HG02678 (cell line): ENCODE measurements around the gene PTPRN2.

Source experiments
- ATAC-seq: cut with Tn5 transposase; IDR thresholded peaks from one replicate; pipeline ENCODE4 v1.9.1; 2021; ENCODE audit warnings: mild to moderate bottlenecking, moderate library complexity; ENCODE audit not compliant: unreplicated experiment

The PTPRN2 gene

GRCh38 chr7:157644946-157645345 lies 942.7 kb downstream of the PTPRN2 start:
- no peak for ATAC-seq

DNA sequence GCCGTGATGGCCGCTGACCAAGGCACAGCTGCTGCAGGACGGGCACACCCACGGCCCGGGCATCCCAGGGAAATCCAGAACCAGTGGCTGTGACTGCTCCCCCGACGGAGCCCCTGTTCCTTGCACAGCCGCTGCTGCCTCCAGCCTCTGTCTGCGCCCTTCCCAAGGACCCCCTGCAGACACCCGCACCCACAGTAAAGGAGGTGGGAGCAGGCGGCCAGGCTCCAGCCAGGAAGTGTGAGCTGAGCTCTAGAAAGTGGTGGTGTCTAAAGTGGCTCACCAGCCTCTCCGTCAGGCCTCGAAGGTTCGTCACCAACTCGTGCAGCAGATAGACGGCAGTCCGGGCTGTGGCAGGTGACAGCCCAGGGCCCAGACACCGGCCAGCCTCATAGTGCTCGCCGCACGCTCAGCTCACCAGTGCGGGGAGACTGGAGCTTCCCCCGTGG lies 944.1 kb downstream of the PTPRN2 start:
- no peak for ATAC-seq

DNA sequence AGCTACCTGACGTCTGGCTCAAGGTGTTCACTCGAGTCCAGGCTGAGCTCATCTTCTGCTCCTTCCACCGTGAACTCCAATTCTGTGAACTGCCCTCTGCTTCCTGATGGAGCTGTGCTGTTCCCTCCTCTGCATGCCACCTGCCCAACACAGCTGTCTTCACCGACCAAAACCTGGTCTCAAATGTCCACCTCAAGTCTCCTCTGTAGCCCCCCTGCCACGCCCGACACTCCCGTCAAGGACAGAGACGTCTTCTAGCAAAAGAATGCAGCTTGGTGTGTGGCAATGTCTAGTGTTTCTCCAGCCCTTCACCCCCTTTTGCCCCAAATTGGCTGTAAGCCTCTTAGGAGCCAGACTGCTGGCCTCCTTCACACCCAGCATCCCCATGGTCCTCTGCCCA lies 945.8 kb downstream of the PTPRN2 start:
- ATAC-seq = no peak

DNA sequence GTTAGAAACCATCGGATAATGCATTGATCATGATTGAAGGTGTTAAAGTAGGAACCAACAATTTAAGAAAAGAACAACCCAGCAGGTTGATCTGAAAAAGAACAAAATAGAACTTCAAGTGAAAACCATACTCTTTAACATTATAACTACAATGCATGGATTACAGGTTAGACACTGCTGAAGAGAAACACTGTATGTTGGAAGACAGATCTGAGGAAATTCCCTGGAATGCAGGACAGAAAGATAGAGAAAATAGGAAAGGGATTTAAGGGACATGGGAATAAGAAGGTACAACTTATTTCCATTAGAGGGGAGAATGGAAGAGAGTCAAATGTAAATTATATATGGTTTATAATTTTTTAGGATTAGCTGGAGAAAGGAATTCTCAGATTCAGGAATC lies 947.5 kb downstream of the PTPRN2 start:
- no peak for ATAC-seq

GRCh38 chr7:157638563-157638962 lies 949.1 kb downstream of the PTPRN2 start:
- ATAC-seq = no peak

- no peak for ATAC-seq
Observed at GRCh38 chr7:157637216-157637949, 950.2 kb downstream of the PTPRN2 start.

DNA sequence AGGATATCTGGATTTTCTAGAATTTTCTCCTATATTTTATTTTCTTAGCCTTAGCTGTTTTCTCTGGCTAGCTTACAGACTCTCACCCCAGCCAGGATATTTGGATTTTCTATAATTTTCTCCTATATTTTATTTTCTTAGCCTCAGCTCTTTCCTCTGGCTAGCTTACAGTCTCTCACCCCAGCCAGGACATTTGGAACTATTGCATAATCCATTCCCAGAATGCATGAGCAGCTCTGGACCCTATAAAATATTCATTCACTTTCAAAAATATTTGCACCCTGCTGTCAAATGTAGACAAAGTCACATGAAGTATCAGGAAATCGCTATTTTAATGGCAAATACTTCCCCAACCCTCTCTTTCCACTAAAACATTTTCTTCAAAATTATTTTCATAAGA lies 952.0 kb downstream of the PTPRN2 start:
- no peak for ATAC-seq

GRCh38 chr7:157635148-157635500 lies 952.5 kb downstream of the PTPRN2 start:
- no peak for ATAC-seq

DNA sequence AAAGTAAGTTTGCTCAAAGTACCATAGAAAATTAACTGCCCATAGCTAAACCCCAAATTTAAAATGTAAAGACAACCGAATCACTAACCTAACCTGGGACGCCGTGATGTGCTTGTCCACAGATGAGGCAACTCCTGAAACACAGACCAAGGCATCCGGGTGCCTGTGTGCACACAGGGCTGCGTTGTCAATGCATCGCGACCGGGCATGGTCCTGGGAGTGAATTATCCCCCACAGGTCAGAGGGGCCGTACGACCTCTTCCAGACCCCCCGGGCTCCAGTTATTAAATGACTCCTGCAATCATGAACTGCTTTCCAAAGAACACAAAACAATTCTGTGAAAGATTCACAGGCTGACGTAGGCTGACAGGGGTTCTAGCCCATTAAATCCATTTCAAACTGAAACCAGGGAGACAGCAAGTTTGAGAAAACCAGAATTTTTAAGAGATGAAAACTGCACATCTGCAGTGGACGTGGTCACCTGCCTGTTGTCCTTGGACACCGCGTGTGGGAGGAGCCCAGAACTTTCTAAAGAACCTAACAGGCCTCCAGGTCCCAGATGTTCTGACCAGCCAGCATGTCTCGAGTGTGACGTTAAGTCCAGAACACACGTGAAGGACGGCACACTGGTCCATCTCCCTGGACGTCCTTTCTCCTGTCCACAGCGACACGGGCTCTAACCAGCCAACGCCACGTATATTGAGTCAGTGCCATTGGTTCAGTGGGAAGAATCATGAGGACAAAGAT lies 953.0 kb downstream of the PTPRN2 start:
- ATAC-seq = no peak

- no peak for ATAC-seq
Observed at GRCh38 chr7:157633465-157634185, 954.0 kb downstream of the PTPRN2 start.

DNA sequence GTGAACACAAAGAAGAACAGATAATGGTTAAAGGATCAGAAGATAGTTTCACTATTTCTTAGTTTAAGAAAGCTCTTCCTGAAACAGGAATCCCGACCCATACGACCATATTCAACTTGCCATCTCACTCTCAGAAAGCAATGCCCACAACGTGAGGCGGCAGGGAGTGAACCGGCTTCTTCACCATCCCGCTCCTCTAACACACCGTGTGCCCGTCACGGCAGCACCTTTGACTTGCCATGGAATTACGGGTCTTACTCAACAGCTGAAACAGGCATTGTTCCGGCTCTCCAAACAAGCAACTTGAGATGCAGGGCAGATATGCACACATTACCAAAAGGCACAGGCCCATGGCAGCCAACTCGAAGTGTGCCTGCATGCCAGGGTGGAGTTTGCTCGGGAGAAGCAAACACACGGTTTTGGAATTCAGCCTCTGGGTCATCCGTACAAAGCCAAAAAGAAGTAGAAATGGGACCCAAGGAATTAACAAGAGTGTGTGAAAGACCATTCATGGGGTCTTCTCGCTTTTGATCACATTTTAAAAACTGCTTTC lies 957.2 kb downstream of the PTPRN2 start:
- no peak for ATAC-seq

DNA sequence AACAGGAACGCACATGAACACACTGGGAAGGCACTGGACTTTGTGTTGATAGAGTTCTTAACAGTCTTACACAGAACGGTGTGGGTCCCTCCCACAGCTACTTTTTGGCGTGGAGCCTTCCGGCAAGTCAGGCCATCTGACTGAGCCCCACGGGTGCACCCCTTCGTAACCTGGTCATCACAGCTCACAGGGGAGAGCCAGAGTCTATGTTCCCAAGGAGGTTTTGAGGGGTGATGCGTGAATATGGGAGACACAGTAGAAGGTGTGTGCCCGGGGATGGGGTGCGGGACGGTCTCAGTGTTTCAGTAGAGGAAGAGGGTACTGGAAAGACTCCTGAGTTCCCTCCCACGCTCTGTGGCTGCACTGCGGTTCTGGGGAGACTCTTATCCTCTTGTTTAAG lies 959.2 kb downstream of the PTPRN2 start:
- ATAC-seq = no peak

GRCh38 chr7:157627646-157628045 lies 960.0 kb downstream of the PTPRN2 start:
- no peak for ATAC-seq

GRCh38 chr7:157627033-157627432 lies 960.6 kb downstream of the PTPRN2 start:
- ATAC-seq = no peak

- ATAC-seq = no peak
Observed at GRCh38 chr7:157625973-157626742, 961.5 kb downstream of the PTPRN2 start.

GRCh38 chr7:157623556-157623955 lies 964.1 kb downstream of the PTPRN2 start:
- ATAC-seq = no peak

GRCh38 chr7:157622408-157623205 lies 965.0 kb downstream of the PTPRN2 start:
- ATAC-seq = no peak

DNA sequence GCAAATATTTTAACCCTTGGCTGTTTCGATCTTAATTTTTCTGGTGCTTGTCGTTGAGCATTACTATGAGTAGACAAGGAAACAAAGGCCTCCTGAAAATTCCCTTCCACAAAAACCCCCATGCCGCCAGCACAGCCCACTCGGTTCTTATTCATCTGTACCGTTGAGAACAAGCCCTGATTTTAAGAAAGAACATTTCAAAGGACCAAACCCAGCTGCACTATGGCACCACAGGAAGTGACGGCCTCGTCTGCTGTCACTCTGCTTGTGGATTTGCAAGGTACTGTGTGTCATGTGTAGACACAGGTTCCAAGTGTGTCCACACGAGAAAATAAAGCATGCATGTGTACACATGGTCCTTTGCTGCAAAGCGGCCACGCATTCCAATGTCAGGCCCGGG lies 965.6 kb downstream of the PTPRN2 start:
- ATAC-seq = no peak

GRCh38 chr7:157621131-157621681 lies 966.4 kb downstream of the PTPRN2 start:
- ATAC-seq = no peak

- ATAC-seq = no peak
Observed at GRCh38 chr7:157620616-157621015, 967.0 kb downstream of the PTPRN2 start.
